Stimulated activated CD4-positive, alpha-beta T cell treated with anti-CD3 and anti-CD28 coated beads, Interleukin-4, amount 100 ng/mL, for 1 hour (primary cell): ENCODE data around the gene FAM47E.
"Not testable (repeated sequence)": the region's sequence is repeated elsewhere in the genome, so short reads cannot be mapped to it uniquely, and the experiment has no call there.

Source experiments
- DNase-seq: peaks from one replicate; pipeline ENCODE4 v3.0.0-alpha.2; 2020

Gene FAM47E

GRCh38 chr4:76270244-76271175 lies 19.0 kb downstream of the FAM47E start:
- DNase-seq, result no peak

DNA sequence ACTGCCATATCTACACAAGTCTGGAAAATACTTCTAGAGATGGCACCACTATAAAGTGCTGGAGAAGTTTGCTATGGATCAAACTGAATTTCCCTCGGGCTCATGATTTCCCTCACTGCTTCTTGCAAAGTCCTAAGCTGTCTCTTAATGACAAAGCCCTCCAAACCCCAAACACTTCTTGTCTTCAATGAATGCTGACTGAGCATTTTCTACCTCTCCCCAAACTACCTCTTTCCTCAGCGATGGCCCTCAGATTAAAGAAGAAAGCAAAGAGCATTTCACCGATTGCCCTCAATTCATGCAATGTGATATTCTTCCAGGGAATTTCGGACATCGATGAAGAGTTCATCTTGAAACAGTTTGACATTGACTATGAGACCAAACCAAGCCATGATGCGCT lies 19.7 kb downstream of the FAM47E start:
- DNase-seq, result no peak

- no peak for DNase-seq
Observed at GRCh38 chr4:76272073-76272472, 20.6 kb downstream of the FAM47E start.

DNA sequence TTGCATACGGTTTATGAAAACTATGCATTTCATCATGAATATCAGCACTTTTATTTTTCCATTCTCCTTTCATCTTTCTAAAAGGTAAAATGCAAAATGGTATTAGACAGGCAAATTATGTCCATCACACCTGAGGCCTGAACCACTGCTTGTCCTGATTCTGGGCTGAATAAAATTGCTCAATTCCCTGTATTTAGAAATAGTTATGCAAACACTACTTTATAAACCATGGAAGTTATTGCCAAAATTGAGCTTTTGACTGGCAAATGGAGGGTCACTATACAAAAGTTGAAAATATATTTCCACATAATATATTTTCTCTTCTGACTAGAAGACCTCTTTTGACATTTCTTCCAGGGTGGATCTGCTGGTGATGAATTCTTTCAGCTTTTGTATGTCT lies 21.1 kb downstream of the FAM47E start:
- no peak for DNase-seq

GRCh38 chr4:76272999-76273398 lies 21.5 kb downstream of the FAM47E start:
- DNase-seq, result no peak

DNA sequence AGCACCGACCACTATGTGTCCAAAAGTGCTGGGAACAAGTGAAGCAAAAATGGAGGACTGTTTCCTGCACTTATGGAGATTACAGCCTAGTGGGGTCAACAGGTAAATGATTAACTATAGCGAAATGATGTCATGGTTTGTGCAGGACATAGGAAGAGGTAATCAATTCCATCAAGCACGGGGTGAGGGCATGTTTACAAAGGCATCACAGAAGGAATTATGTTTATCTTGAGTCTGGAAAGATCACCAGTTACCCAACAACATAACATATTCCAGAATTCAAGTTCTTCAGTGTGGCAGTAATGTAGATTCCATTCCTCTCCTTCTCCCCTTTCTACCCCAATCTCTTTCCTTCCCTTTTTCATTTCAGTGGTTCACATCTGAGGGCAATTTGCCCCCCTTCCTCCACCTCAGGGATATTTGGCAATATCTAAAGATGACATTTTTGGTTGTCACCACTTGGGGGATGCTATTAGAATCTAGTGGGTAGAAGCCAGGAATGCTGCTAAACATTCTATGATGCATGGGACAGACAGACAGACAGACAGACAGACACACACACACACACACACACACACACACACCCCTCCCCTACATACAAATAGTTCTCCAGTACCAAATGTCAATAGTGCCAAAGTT lies 24.1 kb downstream of the FAM47E start:
- DNase-seq, result no peak

- DNase-seq, result no peak
Observed at GRCh38 chr4:76276813-76277212, 25.3 kb downstream of the FAM47E start.

DNA sequence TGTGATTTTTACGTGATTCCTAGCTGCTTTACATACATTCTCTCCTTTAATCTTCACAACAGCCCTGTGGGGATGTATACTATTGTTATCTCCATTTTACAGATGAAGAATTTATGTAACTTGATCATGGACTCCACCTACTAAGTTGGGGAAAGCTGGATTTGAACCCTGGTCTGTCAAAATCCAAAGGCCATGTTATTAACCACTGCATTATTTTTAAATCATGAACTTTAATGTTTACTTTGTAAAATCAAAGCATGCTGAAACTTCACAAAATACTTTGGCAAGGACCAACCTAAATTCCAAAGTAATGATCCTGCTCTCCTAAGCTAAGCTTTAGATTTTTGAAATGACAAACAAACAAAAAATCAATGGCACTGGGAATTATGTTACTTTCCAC lies 26.1 kb downstream of the FAM47E start:
- no peak for DNase-seq

- no peak for DNase-seq
Observed at GRCh38 chr4:76278583-76278982, 27.1 kb downstream of the FAM47E start.

- peak; percentile 8 for DNase-seq
Observed at GRCh38 chr4:76279462-76279861, 27.9 kb downstream of the FAM47E start.

GRCh38 chr4:76280488-76281441 lies 29.2 kb downstream of the FAM47E start:
- no peak for DNase-seq

DNA sequence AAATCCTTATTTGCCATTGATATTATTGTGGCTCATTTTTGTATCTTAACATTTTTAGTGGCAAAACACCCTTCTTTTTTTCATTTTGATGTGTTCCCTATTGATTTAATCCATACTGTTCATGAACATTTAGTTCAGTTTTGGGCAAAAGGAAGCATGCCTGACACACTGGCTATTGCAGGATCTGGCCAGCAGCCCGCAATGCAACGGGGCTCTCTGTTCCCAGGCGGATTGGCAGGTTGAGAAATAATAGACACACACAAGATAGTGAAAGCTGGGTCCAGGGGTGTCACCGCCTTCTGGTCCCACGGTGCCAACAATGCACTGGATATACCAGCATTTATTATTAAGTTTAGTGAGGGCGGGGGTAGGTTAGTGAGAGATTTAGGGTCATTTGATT lies 30.1 kb downstream of the FAM47E start:
- DNase-seq, result not testable (repeated sequence)

DNA sequence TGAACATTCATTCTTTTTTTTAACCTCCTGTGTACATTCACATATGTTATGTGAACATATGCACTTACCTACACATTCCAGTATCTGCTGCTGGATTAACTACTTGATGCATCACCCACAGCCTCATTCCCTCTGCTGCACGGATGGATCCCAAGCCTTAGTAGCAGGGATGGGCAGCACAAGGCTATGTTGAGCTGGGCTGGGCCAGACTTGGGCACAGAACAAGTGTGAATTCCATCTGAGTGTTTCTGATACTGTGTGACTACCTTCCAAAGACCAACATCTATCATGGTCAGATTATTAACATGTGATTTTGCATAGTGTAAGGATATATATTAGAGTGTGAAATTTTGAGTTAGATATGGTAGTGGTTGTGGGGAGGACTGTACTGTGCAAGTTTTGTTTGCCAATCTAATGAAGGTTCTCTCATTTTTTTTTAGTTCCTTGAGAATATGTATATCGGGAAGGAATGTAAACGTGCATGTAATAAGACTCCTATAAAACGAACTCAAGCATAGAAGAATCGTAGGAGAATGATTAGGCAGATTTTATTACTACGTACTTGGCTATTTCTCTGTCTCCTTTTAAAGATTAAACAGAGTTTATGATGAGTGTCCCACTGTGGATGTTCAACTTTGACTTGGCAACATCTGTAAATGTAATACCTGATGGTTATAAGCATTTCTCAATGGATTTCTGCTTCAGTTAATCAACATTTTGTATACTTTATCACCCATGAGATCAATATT lies 31.6 kb downstream of the FAM47E start:
- no peak for DNase-seq

DNA sequence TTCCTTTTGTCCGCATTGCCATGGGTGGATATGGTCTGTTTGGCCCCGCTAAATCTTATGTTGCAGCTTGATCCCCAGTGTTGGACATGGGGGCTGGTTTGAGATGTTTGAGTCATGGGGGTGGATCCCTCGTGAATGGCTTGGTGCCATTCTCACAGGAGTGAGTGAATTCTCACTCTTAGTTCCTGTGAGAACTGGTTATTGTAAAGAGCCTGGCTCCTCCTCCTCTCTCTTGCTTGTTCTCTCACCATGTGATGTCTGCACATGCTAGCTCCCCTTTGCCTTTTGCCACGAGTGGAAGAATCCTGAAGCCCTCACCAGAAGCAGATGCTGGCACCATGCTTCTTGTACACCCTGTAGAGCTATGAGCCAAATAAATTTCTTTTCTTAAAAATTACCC lies 32.4 kb downstream of the FAM47E start:
- no peak for DNase-seq

- not testable (repeated sequence) for DNase-seq
Observed at GRCh38 chr4:76287811-76288210, 36.3 kb downstream of the FAM47E start.

DNA sequence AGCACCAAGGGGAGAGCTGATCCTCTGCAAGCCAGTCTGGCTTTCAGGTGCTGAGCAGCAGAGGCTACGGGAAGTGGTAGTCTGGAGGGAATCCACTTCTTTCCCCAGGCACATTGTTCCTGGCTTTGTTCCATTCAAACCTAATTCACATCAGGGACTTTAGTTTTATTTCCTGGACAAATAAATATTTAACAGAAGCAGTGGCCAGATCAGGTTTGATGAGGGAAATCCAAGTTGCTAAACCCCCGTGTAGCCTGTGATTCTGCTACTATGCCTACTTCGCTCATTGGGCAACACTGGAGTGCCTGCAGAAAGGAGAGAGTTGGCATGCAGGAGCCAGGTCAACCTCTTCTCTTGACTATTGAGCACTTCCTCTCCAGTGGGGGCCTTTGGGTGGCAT lies 41.2 kb downstream of the FAM47E start:
- no peak for DNase-seq

- no peak for DNase-seq
Observed at GRCh38 chr4:76293772-76294171, 42.3 kb downstream of the FAM47E start.

GRCh38 chr4:76296286-76296820 lies 44.8 kb downstream of the FAM47E start:
- DNase-seq, result no peak

DNA sequence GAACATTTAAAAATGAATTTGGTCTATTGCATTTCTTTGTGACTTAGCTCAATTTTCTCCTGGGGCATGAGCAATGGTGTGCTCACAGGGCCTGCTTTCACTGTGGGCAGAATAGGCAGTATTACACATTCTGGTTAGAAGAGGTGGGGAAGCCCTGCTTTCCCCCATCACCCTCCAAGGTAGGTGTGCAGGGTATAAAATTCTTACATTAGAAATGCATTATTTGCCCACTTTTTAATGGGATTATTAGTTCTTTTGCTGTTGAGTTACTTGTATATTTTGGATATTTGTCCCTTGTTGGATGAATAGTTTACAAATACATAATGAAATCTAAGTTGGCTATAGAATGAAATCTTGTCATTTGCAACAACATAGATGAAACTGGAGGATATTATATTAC lies 46.7 kb downstream of the FAM47E start:
- DNase-seq, result no peak

GRCh38 chr4:76300012-76300411 lies 48.5 kb downstream of the FAM47E start:
- DNase-seq, result no peak

DNA sequence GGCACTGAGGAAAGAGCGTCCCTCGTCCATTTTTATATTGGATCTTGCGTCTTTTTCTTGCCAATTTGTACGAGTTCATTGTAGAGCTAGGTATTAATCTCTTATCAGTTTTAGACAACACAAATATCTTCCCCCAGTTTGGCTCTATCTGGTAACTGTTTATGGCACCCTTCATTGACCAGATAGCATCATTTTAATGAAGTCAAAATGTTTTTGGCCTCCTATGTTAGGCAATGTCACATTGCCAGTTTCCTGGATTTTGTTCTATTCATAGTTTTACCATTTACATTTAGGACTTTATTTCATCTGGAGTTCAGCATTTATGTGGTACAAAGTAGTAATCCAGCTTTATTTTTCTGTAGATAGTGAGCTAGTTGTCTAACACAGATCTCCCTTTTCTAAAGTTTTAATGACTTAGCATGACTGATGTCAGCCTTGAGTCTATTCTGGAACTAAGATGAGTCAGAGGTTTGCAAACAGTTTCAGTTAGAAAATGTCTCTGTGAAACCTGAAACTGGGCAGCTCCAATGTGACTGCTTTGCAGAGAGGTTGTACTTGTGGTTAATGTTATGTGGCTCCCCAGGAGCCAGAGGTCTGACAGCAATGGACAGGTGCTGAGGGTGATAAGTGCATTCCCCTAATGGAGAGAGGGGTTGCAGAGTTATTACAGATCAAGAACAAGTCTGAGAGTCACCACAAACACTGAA lies 49.7 kb downstream of the FAM47E start:
- DNase-seq, result no peak

DNA sequence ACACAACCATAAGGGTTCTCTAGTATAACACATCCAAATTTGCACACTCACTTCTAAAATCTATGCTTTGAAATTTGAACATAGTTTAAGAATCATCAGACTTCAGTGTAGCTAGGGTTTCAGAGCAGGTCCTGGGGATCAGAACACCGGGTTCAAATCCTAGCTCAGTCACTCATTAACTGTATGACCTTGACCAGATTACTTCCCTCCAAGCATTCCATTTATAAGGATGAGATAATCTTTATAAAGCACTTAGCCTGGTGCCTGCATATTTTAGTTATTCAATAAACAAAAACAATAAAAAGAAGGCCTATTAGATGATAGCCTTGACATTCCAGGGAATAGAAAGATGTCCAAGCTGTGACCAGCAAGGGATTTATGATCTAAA lies 50.2 kb downstream of the FAM47E start:
- DNase-seq, result no peak
